GM19468 (cell line): ENCODE measurements around the gene ITPKC.
"Not testable (repeated sequence)": the region's sequence is repeated elsewhere in the genome, so short reads cannot be mapped to it uniquely, and the experiment has no call there.

Source experiments
- ATAC-seq: cut with Tn5 transposase; IDR thresholded peaks from one replicate; pipeline ENCODE4 v1.9.1; 2021; ENCODE audit warnings: mild to moderate bottlenecking, moderate library complexity, moderate number of reproducible peaks; ENCODE audit not compliant: unreplicated experiment; ENCODE audit errors: extremely low read depth

ITPKC gene

GRCh38 chr19:40713939-40714338 is 3.0 kb upstream of the ITPKC start:
- ATAC-seq: no peak

GRCh38 chr19:40714441-40715299 is 2.2 kb upstream of the ITPKC start:
- ATAC-seq: peak; percentile 56

GRCh38 chr19:40716031-40716481 is 856 bp upstream of the ITPKC start:
- no peak for ATAC-seq

GRCh38 chr19:40717325-40717879 is 490 bp downstream of the ITPKC start:
- ATAC-seq: no peak

GRCh38 chr19:40717880-40718773 is 1.2 kb downstream of the ITPKC start:
- ATAC-seq: no peak

- ATAC-seq: no peak
These were observed 2.0 kb downstream of the ITPKC start for GRCh38 chr19:40718774-40719391.

GRCh38 chr19:40719414-40719894 is 2.5 kb downstream of the ITPKC start:
- no peak for ATAC-seq

- no peak for ATAC-seq
These were observed 4.2 kb downstream of the ITPKC start for GRCh38 chr19:40721140-40721486.

GRCh38 chr19:40721936-40722661 is 5.2 kb downstream of the ITPKC start:
- ATAC-seq: no peak

- ATAC-seq: no peak
These were observed 6.8 kb downstream of the ITPKC start for GRCh38 chr19:40723661-40724254.

GRCh38 chr19:40724315-40724714 is 7.4 kb downstream of the ITPKC start:
- ATAC-seq: no peak

GRCh38 chr19:40724855-40725254 is 7.9 kb downstream of the ITPKC start:
- ATAC-seq: no peak

GRCh38 chr19:40726279-40726678 is 9.4 kb downstream of the ITPKC start:
- ATAC-seq: no peak

- ATAC-seq: not testable (repeated sequence)
These were observed 13.2 kb downstream of the ITPKC start for GRCh38 chr19:40730065-40730464.

- ATAC-seq: not testable (repeated sequence)
These were observed 15.4 kb downstream of the ITPKC start for GRCh38 chr19:40732304-40732703.

- no peak for ATAC-seq
These were observed 16.2 kb downstream of the ITPKC start for GRCh38 chr19:40733149-40733548.

GRCh38 chr19:40735013-40735771 is 18.3 kb downstream of the ITPKC start:
- ATAC-seq: no peak

- no peak for ATAC-seq
These were observed 19.7 kb downstream of the ITPKC start for GRCh38 chr19:40736661-40737060.
